ENCODE data around the gene TRPC3. TPM values are rescaled to one million over a fixed set of nuclear protein-coding genes. Genes with fewer than 3 reads are reported as not detected.

The TRPC3 gene
- total and polyA plus RNA-seq, 4 donors = 4.8 to 16.1 (median 11.3) TPM

DNA sequence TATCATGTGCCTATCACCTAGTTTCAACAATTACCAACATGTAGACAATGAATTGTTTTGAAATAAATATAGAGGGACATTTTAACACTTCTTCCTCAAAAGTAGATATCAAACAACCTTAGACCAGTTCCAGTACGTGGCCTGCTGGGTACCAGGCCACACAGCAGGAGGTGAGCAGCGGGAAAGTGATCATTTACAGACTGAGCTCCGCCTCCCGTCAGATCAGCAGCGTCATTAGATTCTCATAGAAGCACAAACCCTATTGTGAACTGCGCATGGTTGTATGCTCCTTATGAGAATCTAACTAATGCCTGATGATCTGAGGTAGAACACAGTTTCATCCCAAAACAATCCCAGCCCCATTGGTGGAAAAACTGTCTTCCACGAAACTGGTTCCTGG, 88.1 kb downstream of the TRPC3 start:
- no peak overlapping the region for H3K27ac ChIP-seq (ENCODE audit: low read depth, low read length)
- no peaks in the 10 kb centered on the region for H3K27me3 ChIP-seq (ENCODE audit: control insufficient read depth, insufficient read depth, low read length)
- WGBS (ENCODE audit: insufficient coverage) = 80% methylated on average over 2 of the region's 7 CpGs
- H3K4me1 ChIP-seq (ENCODE audit: control insufficient read depth, insufficient read depth, low read length) = no peaks in the 10 kb centered on the region
- H3K9me3 ChIP-seq (ENCODE audit: control insufficient read depth, insufficient read depth, low read length) = no peaks in the 10 kb centered on the region
- H3K36me3 ChIP-seq (ENCODE audit: control insufficient read depth, insufficient read depth, low read length) = peaks cover 8% of the 10 kb centered on the region
- DNase-seq (ENCODE audit: low read depth in 4 of 6, low spot score in 6 of 6) = no peak
- no peak overlapping the region for H3K4me3 ChIP-seq (ENCODE audit: low read depth, low read length)

DNA sequence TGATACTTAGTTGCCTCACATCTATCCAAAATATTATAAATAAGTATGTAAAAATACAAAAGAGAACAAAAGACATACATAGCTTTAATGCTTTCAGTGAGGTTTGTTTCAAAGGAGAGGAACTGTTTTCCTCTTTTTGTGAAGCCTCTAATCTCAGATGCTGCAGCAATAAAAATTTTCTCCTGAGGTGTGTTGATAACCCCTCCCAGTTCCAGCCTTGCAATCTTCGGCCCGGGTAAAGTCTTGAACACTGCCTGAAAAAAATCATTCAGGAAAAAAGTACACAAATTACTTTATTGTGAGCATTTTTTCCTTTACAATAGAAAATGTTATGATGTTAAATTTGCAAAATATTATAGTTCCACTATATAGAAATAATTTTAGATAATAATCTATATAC, 90.4 kb downstream of the TRPC3 start:
- no peaks in the 10 kb centered on the region for H3K4me1 ChIP-seq (ENCODE audit: control insufficient read depth, insufficient read depth, low read length)
- no peak overlapping the region for H3K4me3 ChIP-seq (ENCODE audit: low read depth, low read length)
- no CpG with 5 or more reads among the region's 2 CpGs for WGBS (ENCODE audit: insufficient coverage)
- no peak for DNase-seq (ENCODE audit: low read depth in 4 of 6, low spot score in 6 of 6)
- no peaks in the 10 kb centered on the region for H3K27me3 ChIP-seq (ENCODE audit: control insufficient read depth, insufficient read depth, low read length)
- no peaks in the 10 kb centered on the region for H3K9me3 ChIP-seq (ENCODE audit: control insufficient read depth, insufficient read depth, low read length)
- H3K36me3 ChIP-seq (ENCODE audit: control insufficient read depth, insufficient read depth, low read length) = peaks cover 12% of the 10 kb centered on the region
- no peak overlapping the region for H3K27ac ChIP-seq (ENCODE audit: low read depth, low read length)

DNA sequence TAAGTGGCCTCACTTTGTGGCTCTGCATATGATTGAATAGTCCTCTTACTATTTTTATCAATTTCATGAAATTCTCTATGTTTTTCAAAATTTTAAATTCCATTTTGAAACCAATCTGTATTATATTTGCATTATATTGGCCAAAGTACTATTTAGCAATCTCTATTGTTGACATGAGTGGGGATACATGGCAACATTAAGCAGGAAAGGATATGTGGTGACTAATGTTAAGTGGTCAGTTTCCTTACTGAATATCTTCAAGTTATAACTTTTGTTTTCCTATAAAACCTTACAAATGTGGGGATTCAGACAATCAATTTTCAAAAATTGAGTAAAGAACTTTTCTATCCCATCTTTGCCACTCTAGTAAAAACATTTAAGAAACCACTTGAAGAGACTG, 91.7 kb downstream of the TRPC3 start:
- no peaks in the 10 kb centered on the region for H3K9me3 ChIP-seq (ENCODE audit: control insufficient read depth, insufficient read depth, low read length)
- no peak for DNase-seq (ENCODE audit: low read depth in 4 of 6, low spot score in 6 of 6)
- no peak overlapping the region for H3K27ac ChIP-seq (ENCODE audit: low read depth, low read length)
- no peaks in the 10 kb centered on the region for H3K4me1 ChIP-seq (ENCODE audit: control insufficient read depth, insufficient read depth, low read length)
- H3K36me3 ChIP-seq (ENCODE audit: control insufficient read depth, insufficient read depth, low read length) = peaks cover 10% of the 10 kb centered on the region
- H3K4me3 ChIP-seq (ENCODE audit: low read depth, low read length) = no peak overlapping the region
- H3K27me3 ChIP-seq (ENCODE audit: control insufficient read depth, insufficient read depth, low read length) = no peaks in the 10 kb centered on the region

DNA sequence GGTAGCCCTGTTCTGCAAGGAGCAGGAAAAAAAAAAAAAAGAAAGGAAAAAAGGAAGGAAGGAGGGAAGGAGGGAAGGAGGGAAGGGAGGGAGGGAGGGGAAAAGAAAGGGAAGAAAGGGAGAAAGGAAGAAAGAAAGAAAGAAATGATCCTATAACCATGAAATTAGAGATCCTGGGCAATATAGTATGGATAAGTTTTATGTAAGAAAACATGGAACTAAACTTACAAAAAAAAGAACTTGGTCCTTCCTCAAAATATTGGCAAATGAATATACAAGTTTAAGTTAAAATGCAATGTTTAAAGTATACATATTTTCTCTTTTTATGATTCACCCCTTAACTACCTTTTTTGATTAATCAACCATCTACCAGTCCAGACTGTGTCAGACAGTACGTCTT, 100.5 kb downstream of the TRPC3 start:
- Histone ChIP-seq H3K4me3 (ENCODE audit: low read depth, low read length) (no peak overlapping the region), H3K27me3 (ENCODE audit: control insufficient read depth, insufficient read depth, low read length) (no peaks in the 10 kb centered on the region), H3K9me3 (ENCODE audit: control insufficient read depth, insufficient read depth, low read length) (no peaks in the 10 kb centered on the region), H3K27ac (ENCODE audit: low read depth, low read length) (no peak overlapping the region), H3K4me1 (ENCODE audit: control insufficient read depth, insufficient read depth, low read length) (no peaks in the 10 kb centered on the region), H3K36me3 (ENCODE audit: control insufficient read depth, insufficient read depth, low read length) (peaks cover 11% of the 10 kb centered on the region)
- WGBS (ENCODE audit: insufficient coverage) = 83% methylated on average over 1 of the region's 1 CpG
- DNase-seq (ENCODE audit: low read depth in 4 of 6, low spot score in 6 of 6) = no peak

DNA sequence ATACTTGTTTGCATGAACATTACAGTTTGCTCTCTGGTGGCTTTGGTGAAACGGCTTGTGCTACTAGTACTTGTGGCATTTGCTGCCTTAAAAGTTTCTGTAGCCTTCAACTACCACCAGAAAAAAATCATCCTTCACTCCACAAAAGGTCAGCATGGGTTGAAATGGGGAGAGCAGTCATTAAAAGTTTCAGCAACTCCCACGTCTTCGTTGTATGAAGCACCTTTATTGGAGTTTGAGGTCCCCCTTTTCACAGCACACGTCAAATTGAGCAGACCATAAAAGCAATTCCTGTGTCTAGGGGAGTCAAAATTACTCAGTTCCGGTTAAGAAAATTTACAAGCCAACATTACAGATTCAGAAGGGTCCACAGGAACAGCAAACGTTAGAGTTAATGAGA, 105.2 kb downstream of the TRPC3 start:
- H3K36me3 ChIP-seq (ENCODE audit: control insufficient read depth, insufficient read depth, low read length) = peaks cover 13% of the 10 kb centered on the region
- H3K4me3 ChIP-seq (ENCODE audit: low read depth, low read length) = no peak overlapping the region
- H3K4me1 ChIP-seq (ENCODE audit: control insufficient read depth, insufficient read depth, low read length) = no peaks in the 10 kb centered on the region
- no peaks in the 10 kb centered on the region for H3K27me3 ChIP-seq (ENCODE audit: control insufficient read depth, insufficient read depth, low read length)
- no peaks in the 10 kb centered on the region for H3K9me3 ChIP-seq (ENCODE audit: control insufficient read depth, insufficient read depth, low read length)
- WGBS (ENCODE audit: insufficient coverage) = 70% methylated on average over 2 of the region's 6 CpGs
- no peak overlapping the region for H3K27ac ChIP-seq (ENCODE audit: low read depth, low read length)
- no peak for DNase-seq (ENCODE audit: low read depth in 4 of 6, low spot score in 6 of 6)

DNA sequence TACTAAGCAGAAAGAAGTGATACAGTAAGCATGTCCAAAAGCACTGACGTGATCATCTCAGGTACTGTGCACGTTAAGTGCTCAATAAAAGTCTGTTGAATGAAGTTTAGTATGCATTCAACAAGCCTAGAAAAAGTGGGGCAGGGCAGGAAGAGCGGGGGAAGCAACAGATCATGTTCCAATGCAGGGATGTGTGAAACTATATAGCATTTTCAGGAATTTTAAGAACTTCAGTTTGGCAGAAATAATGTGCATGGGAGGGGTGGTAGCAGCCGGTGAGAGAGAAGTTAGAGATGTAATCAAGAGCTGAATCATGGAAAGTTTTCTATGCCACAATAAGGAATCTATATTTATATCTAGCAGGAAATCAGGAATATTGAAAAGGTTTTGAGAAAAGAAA, 109.0 kb downstream of the TRPC3 start:
- WGBS (ENCODE audit: insufficient coverage) = 96% methylated on average over 3 of the region's 4 CpGs

DNA sequence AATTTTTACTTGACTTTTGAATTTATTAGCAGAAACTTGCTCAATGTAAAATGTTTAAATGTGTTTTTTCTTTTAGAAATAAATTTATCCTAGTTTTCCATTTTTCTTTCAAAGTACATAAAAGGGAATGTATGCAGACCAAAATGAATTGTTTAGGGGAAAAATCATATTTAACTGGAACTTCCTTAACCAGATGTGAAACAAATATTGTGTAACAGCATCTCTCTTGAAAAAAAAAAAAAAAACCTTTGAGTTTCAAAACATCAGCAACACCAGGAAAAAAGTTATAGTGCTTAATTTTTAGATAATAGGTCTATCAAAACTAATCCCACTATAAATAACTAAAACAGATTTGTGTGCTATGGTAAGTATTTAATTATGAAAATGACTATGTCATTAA, 113.7 kb downstream of the TRPC3 start:
- Histone ChIP-seq H3K27me3 (ENCODE audit: control insufficient read depth, insufficient read depth, low read length) (no peaks in the 10 kb centered on the region), H3K9me3 (ENCODE audit: control insufficient read depth, insufficient read depth, low read length) (no peaks in the 10 kb centered on the region), H3K4me1 (ENCODE audit: control insufficient read depth, insufficient read depth, low read length) (no peaks in the 10 kb centered on the region), H3K4me3 (ENCODE audit: low read depth, low read length) (no peak overlapping the region), H3K27ac (ENCODE audit: low read depth, low read length) (no peak overlapping the region), H3K36me3 (ENCODE audit: control insufficient read depth, insufficient read depth, low read length) (peaks cover 19% of the 10 kb centered on the region)
- DNase-seq (ENCODE audit: low read depth in 4 of 6, low spot score in 6 of 6) = no peak

More for the DNA sequence above, 109.0 kb downstream of the TRPC3 start:
- Histone ChIP-seq H3K4me1 (ENCODE audit: control insufficient read depth, insufficient read depth, low read length) (no peaks in the 10 kb centered on the region), H3K27me3 (ENCODE audit: control insufficient read depth, insufficient read depth, low read length) (no peaks in the 10 kb centered on the region), H3K36me3 (ENCODE audit: control insufficient read depth, insufficient read depth, low read length) (peaks cover 16% of the 10 kb centered on the region), H3K4me3 (ENCODE audit: low read depth, low read length) (no peak overlapping the region), H3K27ac (ENCODE audit: low read depth, low read length) (no peak overlapping the region), H3K9me3 (ENCODE audit: control insufficient read depth, insufficient read depth, low read length) (no peaks in the 10 kb centered on the region)
- no peak for DNase-seq (ENCODE audit: low read depth in 4 of 6, low spot score in 6 of 6)

DNA sequence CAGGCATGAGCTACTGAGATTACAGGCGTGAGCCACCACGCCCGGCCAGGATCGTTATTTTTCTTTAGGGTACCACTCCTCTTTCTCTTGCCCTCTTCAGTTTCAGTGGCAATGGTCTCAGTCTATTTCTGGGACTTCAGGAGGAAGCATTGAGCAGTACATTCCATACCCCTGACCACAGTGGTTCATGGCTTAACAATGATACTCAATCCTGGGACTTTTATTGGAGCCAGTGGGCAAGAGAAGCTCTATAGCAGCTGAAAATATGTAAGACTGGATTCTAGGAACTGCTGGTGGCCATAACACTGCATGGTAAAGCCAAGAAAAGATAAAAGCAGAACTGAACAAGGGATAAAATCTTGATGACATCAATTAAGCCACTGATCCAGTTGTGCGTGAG, 122.3 kb downstream of the TRPC3 start:
- Histone ChIP-seq H3K4me3 (ENCODE audit: low read depth, low read length) (no peak overlapping the region), H3K9me3 (ENCODE audit: control insufficient read depth, insufficient read depth, low read length) (no peaks in the 10 kb centered on the region), H3K4me1 (ENCODE audit: control insufficient read depth, insufficient read depth, low read length) (no peaks in the 10 kb centered on the region), H3K36me3 (ENCODE audit: control insufficient read depth, insufficient read depth, low read length) (peaks cover 19% of the 10 kb centered on the region), H3K27ac (ENCODE audit: low read depth, low read length) (no peak overlapping the region), H3K27me3 (ENCODE audit: control insufficient read depth, insufficient read depth, low read length) (no peaks in the 10 kb centered on the region)
- WGBS (ENCODE audit: insufficient coverage) = 100% methylated on average over 4 of the region's 5 CpGs
- DNase-seq (ENCODE audit: low read depth in 4 of 6, low spot score in 6 of 6) = no peak

Other genes with a start within 250 kb of the TRPC3 start
- gene SMIM43, start 186.9 kb downstream of the TRPC3 start, total RNA-seq = 1 to 10 TPM in 1 of 2 donors, under 1 TPM in 1; 0.11 to 1.1 TPM
- under 1 TPM; 0.48 to 0.81 TPM for gene SMIM43, start 186.9 kb downstream of the TRPC3 start, polyA plus RNA-seq (ENCODE audit: insufficient read length in 2 of 2)
- gene EXOSC9, start 150.7 kb downstream of the TRPC3 start, total RNA-seq = 10 to 100 TPM; 27.4 to 31.4 TPM
- gene EXOSC9, start 150.7 kb downstream of the TRPC3 start, polyA plus RNA-seq (ENCODE audit: insufficient read length in 2 of 2) = 10 to 100 TPM; 32.0 to 34.1 TPM
- 10 to 100 TPM; 16.4 to 17.4 TPM for gene CCNA2, start 128.2 kb downstream of the TRPC3 start, total RNA-seq
- 10 to 100 TPM; 17.6 to 17.9 TPM for gene CCNA2, start 128.2 kb downstream of the TRPC3 start, polyA plus RNA-seq (ENCODE audit: insufficient read length in 2 of 2)
- gene BBS7, start 81.6 kb downstream of the TRPC3 start, total RNA-seq = 10 to 100 TPM; 24.9 to 48.0 TPM
- gene BBS7, start 81.6 kb downstream of the TRPC3 start, polyA plus RNA-seq (ENCODE audit: insufficient read length in 2 of 2) = 10 to 100 TPM; 29.6 to 33.5 TPM
- 100 to 1,000 TPM; 129 to 229 TPM for gene BLTP1, start 200.3 kb upstream of the TRPC3 start, total RNA-seq
- 100 to 1,000 TPM in 1 of 2 donors, 10 to 100 TPM in 1; 78.1 to 105 TPM for gene BLTP1, start 200.3 kb upstream of the TRPC3 start, polyA plus RNA-seq (ENCODE audit: insufficient read length in 2 of 2)